Measurements from ENCODE around the gene POU2F2.

- TF ChIP-seq CTCF (IDR thresholded peaks at IDR 0.05) (no peak), POLR2A (IDR thresholded peaks at IDR 0.05) (no peak)
Observed at GRCh38 chr19:42150364-42150763, 18.1 kb upstream of the POU2F2 start.
